Ramos (cell line): Measurements from ENCODE around the gene GPI.

Experiments used
- in situ Hi-C: fragments of 300-500 bp; cut with MboI; formaldehyde crosslinking; loops from one replicate; pipeline ENCODE4 v1.14.3; 2022; ENCODE audit warnings: low sequenced_read_pairs; ENCODE audit not compliant: unreplicated experiment

GPI gene

DNA sequence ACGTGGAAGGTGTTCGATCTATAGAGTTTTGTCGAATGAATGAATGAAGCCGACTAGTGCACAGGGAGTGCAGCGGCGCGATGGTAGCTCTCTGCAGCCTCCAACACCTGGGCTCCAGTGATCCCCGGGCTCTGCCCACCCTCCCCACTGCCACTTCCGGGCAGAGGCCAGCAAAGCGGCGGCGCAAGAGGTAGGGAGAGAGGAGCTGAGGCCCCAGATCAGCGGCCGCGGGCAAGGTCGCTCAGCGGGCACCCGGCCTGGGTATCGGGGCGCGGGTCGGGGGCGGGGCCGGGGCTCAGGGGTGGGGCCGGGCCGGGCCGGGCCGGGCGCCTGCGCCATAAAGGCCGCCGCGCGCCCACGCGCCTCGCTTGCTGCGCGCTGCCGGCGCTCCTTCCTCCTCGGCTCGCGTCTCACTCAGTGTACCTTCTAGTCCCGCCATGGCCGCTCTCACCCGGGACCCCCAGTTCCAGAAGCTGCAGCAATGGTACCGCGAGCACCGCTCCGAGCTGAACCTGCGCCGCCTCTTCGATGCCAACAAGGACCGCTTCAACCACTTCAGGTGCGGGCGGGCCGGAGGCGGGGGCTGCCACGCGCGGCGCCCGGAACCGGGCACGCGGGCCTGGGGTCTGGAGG, at the start of gene GPI:
TSS of gene GPI (plus strand) at position 367 of the 633 bp plus-strand sequence. CDS start at position 438, 71 bp downstream.
- in situ Hi-C loops: no loop called here

DNA sequence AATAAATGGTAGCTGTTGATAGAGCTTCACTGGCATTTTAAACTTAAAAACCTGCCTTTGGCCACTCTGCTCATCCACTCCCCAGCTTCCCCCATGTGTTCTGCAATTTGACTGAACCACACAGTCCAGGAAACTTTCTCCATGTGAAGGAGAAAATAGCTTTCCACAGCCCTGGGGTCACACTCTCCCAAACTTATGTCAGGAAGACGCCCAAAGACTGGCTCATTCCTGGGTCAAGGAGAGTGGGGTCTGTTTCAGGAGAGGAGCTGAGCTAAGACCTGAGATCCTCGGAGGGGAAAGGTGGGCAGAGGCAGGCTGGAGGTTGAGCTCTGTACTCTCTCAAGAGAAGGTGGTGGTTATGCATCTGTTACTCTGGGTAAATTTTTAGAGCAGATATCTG, 48.7 kb upstream of the GPI start:
- in situ Hi-C loops: no loop called here

DNA sequence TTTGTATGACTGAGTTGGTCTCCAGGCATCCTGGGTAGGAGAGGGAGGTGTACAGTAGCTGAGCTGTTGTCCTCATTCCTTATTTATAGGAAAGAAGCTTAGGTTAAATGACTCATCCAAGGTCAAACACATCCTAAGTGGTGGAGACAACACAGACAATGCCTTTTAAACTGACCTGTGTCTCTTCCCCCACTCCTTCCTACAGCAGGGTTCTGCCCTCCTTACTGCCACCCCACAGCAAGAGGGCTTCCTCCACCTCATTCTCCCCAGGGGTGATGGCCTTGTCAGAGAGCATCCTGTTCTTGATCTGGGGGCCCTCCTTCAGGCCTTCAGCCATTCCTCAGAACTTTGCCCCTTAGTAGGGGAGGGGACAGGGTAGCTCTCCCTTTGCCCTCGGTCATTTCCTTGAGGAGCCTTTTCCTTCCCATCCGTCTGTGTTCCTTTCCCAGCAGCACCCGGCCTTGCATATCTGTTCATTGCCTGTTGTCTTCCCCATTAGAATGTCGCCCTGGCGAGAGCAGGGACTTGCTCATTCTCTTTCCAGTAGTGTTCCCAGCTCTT, 48.2 kb upstream of the GPI start:
- in situ Hi-C loops: no loop called here

DNA sequence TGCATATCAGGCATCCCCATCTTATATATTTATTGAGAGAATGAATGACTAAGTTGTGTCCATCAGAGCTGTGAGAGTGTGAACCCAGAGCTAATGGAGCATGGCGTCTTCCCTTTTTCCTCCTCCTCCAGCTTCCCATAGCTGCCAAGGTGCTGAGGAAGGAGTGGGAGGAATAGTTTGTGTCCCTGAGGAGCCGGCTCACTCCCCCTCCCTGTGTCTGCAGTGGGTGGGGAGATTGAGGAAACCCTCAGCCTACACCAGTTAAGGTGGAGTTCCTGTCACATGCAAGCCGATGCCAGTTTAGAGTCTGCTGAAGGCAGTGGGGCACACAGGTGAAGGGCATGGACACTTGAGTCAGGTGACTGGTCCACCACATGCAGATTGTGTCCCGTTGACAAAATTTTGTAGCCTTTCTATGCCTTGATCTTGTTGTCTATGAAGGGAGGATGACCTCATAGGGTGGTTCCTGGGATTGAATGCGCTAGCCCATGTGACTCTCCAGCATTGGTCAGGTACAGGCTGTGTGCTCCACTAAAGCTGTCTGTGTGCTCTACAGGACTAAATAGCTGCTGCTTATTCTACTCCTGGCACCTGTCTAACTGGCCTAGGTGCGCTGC, 47.6 kb upstream of the GPI start:
- in situ Hi-C loops: no loop called here

DNA sequence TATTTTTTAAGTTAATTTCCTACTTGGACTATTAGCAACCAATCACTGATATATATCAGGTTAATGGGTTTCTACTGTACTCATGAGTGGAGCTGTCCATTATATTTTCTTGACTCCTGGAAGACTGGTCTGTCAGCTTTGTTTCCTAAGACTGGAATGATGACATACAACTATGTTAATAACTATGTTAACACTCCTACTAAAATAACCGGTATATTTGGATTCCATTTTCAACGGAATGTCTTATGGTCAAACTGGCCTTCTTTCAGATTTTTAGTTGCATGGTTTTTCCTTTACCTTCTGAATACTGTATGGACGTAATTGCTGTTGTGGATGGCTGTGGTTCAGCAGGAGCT, 45.8 kb upstream of the GPI start:
- in situ Hi-C loops: no loop called here

DNA sequence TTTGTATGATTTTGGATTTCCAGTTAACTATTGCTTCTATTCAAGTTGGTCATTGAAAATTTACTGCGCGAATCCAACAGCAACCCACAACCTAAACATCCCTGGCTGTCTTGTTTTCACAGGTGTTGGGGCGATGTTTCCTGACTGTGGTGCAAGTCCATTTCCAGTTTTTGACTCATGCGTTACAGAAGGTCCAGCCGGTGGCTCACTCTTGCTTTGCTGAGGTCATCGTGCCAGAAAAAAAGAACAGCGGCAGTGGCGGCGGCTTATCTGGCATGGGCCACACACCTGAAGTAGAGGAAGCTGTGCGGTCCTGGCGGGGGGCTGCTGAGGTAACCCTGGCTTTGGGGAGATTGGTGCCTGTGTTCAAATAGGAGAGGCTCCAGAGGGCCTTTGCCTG, 45.2 kb upstream of the GPI start:
- in situ Hi-C loops: no loop called here

DNA sequence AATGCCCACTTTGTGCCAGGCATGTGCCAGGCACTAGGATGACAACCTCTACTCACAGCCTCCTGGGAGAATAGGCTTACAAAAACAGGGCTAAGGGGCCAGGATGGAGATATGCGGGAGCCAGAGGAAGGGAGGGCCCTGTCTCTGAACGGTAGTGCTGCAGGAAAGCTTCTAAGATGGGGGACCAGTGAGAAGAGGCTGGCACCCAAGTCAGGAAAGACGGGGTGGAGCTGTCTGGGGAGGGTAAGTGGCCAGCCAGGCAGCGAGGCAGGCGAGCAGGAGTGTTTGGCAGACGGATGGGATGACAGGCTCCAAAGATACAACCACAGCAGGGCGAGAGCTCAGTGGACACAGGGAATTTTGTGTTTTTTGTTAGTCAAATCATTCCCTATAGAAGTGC, 44.7 kb upstream of the GPI start:
- in situ Hi-C loops: no loop called here

DNA sequence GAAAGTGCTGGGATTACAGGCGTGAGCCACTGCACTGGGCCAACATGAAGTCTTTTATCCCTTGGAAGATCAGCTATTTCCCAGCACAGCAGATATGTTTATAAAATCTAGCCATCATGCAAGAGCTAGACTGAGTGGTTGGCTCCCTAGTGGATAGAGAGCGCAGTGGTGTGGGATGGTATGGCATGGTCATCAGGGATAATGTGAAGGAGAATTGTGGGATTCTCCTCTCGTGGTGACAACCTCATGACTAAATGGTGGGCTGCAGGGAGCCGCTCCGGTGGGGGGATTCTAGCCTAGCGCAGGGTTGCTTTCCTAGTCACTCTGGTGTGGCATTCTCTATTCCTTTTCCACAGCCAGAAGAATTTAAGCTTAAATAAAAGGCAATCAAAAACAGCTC, 43.3 kb upstream of the GPI start:
- in situ Hi-C loops: no loop called here

DNA sequence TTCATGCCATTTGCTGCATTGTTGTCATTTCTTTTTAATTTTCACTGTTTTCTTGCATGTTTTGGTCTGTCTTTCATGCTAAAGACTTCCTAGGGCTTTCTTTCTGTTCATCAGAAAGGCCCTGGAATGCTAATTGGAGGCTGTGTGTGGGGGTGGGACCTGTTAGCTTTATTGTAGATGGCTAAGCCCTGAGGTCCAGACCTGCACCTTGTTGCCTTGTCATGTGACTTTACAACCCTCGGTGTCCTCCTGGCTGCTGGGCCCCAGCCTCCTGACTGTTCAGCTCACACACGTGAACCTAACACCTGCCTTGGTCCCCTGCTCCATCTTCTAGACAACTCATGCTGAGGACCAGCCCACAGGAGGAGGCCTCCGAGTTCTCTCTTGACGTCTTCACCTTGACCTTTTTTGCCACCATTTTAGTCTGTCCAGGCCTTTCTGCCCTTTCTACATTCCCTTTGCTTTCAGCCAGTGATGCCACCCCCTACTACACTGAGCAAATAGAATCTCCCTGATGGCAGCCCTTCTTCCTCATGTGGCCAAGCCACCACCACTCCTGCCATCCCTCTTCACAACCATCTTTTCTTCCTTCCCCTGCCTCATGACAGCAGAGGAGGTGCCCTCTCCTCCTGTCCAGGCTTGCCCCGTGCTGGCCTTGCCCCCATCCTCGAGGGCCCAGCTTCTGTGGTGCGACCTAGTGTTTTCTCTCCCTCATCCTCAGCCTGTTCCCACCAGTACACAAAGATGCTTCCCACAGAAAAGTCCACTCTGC, 41.4 kb upstream of the GPI start:
- in situ Hi-C loops: no loop called here

DNA sequence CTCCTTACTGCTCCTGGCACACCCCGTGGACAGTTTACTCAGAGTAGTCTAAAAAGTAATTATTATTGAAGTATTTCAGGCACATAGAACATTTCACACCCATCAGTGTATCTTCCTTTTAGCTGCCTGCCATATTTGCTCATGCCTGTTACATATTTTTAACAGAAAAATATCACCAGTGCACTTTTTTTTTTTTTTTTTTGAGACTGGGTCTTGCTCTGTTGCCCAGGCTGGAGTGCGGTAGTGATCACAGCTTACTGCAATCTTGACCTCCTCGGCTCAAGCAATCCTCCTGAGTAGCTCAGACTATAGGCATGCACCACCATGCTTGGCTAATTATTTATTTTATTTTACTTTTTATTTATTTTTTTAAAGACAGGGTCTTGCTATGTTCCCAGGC, 40.7 kb upstream of the GPI start:
- in situ Hi-C loops: no loop called here

DNA sequence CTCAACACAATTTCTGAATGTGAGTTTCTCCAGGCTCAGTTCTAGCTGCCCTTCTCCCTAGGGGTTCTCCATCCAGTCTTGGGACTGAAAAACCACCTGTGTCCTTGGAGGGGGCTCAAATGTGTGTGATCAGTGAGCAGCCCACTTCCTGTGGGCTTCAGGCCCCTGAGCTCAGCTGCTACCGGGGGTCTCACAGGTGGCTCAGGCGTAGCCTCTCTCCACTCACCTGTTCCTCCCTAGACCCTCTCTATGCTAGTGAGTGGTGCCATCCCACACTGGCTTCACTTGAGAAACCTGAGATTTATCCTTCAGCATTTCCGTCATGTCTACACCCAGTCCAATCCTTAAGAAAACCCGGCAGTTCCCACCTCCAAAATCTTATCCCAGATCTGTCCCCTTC, 39.8 kb upstream of the GPI start:
- in situ Hi-C loops: loop anchor here (25.0 kb wide), 1 partner anchor 538 kb away; the partner anchor contains the start of gene KCTD15

DNA sequence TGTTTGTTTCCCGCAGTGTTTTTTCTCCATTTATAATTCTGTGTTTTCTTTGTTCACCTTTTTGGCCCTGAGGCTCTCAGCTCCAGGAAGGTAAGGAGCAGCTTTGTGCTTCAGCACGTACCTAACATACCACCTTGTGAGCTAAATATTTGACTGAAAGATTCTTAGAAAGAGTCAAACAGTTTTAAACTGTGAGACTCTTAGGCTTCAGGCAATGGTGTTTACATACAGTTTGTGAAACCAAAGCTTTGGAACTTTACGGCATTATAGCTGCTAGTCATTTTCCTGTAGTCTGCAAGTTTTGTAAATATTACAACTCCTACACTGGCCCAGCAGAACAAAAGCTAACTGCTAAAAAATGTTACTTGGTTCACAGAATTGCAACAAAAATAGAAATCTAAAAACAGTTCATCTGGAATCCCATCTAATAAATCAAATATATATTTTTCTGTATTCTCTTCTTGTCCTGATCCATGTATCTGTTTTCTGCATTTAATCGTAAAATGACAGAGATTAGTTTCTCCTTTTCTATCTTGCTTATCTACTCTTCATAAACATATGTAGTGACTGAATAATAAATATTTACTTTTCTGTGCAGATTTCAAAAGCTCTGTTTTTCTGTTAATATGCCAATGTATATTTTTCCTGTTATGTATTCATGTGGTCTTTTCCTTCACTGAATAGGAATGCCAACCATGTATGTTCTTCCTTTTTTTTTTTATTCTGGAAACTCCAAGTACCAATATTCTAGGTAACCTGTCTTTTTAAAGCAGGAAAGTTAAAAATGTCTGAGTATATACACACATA, 38.8 kb upstream of the GPI start:
- in situ Hi-C loops: loop anchor here (25.0 kb wide), 1 partner anchor 539 kb away; the partner anchor contains the start of gene KCTD15

DNA sequence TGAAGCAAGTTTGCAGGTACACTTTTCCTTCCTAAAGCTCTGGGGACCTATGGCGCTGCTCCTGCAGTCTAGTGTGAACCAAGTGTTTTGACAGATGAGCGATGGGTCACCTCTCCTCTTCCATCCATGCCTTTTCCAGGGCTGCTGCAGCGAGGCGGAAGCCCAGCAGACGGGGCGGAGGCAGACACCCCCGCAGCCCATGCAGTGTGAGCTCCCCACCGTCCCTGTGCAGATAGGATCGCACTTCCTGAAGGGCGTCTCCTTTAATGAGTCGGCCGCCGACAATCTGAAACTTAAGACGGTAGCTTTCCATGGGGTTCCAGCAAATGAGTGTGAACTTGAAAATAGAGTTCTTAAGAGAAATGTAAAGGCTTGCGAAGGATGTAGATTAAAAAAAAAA, 37.1 kb upstream of the GPI start:
- in situ Hi-C loops: loop anchor here (25.0 kb wide), 1 partner anchor 541 kb away; the partner anchor contains the start of gene KCTD15

DNA sequence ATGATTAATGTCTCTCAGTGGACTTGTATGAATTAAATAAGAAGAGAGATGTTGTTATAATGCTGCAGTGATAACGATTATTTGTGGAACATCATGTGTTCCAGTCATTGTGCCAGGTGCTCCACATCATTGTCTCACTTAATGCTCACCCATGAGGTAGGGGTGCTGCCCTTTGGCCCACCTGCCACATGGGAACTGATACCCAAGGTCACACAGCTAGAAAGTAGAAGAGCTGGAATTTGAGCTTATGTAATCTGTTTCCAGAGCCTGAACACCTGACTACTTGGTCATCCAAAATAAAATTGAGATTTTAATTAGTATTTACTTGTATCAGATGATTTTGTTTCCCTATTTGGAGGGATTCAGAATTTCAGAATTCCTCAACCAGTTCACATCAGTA, 36.0 kb upstream of the GPI start:
- in situ Hi-C loops: loop anchor here (25.0 kb wide), 1 partner anchor 542 kb away; the partner anchor contains the start of gene KCTD15

DNA sequence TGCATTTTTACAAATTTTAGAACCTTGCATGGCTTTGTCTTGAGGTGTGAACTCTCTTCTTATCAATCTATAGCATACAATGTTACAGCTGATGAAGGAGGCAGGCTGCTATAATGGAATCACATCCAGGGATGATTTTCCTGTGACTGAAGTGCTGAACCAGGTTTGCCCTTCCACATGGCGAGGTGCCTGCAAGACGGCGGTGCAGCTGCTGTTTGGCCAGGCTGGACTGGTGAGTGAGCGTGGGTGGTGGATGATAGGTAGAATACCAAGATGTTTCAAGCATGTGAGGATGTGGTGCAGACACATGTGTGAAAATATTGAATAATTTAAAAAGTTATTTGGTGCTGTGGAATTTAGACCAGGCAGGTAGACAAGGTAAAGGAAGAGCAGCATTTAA, 34.9 kb upstream of the GPI start:
- in situ Hi-C loops: loop anchor here (25.0 kb wide), 1 partner anchor 543 kb away; the partner anchor contains the start of gene KCTD15

DNA sequence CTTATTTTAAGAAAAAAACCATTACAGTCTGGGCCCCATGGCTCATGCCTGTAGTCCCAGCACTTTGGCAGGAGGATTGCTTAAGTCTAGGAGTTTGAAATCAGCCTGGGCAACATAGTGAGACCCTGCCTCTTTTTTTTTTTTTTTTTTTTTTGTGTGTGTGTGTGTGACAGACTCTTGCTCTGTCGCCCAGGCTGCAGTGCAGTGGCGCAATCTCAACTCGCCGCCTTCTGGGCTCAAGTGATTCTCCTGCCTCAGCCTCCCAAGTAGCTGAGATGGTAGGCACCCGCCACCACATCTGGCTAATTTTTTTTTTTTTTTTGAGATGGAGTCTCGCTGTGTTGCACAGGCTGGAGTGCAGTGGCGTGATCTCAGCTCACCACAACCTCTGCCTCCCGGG, 34.4 kb upstream of the GPI start:
- in situ Hi-C loops: loop anchor here (25.0 kb wide), 1 partner anchor 543 kb away; the partner anchor contains the start of gene KCTD15

DNA sequence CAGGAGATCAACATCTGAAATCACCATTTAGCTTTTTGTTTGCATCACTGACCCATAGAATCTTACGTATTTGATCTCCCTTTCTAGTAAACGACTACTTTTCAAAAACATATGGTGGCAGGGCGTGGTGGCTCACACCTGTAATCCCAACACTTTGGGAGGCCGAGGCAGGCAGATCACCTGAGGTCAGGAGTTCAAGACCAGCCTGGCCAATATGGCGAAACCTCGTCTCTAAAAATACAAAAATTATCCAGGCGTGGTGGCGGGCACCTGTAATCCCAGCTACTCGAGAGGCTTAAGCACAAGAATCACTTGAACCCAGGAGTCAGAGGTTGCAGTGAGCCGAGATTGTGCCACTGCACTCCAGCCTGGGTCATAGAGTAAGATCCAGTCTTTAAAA, 33.4 kb upstream of the GPI start:
- in situ Hi-C loops: loop anchor here (25.0 kb wide), 1 partner anchor 544 kb away; the partner anchor contains the start of gene KCTD15

DNA sequence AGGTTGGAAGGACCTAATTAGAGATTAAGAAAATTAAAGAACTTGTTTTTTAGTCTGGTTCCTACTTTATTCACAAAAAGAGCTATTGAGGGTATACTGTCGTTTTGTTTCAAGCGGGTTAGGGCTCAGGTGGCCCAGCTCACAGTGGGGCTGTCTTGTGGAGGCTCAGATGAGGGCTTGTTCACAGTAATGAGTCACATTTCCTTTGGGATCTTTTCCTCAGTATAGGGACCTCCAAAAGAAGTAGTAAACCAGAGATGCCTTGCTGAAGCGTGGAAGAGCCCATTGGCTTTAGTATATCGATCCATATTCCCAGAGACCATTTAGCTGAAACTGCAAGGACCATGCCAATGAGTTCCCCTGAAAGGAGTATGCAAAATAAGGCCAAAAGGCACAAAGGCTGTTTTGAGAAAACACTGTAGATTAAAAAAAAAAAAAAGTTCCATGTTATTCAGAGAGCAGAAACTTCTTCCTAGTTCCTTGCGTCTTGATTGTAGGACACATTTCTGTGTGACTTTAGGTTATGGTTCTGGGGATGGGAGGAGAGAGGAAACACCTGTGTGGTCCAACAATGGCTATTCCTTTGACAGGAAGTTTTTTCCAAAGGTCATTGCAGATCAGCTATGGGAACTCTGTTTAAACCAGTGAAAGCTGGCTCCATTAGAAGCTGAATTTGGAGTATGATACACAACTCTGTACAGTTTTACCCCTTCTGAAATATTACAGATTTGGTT, 32.8 kb upstream of the GPI start:
- in situ Hi-C loops: loop anchor here (25.0 kb wide), 1 partner anchor 545 kb away; the partner anchor contains the start of gene KCTD15

DNA sequence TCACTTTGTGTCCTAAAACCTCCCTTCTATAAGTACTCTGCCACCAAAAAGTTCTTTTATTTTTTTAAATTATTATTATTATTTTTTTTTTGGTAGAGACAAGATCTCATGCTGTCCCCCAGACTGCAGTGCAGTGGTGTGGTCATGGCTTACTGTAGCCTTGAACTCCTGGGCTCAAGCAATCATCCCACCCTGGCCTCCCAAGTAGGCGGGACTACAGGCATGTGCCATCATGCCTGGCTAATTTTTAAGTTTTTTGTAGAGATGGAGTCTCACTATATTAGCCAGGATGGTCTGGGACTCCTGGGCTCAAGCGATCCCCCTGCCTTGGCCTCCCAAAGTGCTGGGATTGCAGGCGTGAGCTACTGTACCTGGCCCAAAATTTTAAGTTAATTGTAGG, 29.1 kb upstream of the GPI start:
- in situ Hi-C loops: loop anchor here (25.0 kb wide), 1 partner anchor 549 kb away; the partner anchor contains the start of gene KCTD15
